ENCODE measurements around the gene RALGAPA2.

The RALGAPA2 gene

DNA sequence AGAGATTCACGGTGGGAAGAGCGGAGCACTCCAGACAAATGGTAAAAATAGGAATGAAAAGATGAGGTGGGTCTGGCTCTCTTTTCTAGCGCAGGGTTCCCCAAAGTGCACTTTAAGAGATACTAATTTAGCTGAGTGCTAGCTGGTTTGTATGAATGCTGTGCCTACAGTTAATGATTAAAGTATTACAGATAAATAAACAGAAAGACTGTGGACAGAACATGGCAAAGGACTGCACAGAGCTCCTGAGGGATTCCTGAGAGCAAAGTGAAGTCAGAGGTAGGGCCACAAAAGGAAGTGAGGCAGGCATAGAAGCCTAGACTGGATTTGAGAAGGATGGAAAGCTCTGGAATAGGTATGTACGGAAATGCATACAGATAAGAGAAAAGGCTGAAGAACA, 230.0 kb downstream of the RALGAPA2 start:
- no peak for TF ChIP-seq ARNT (IDR thresholded peaks at IDR 0.05)
- no peak for TF ChIP-seq HDGF (IDR thresholded peaks at IDR 0.05; ENCODE audit: borderline replicate concordance)
- TF ChIP-seq CTBP1 (IDR thresholded peaks at IDR 0.05; ENCODE audit: borderline replicate concordance): no peak
- no peak for TF ChIP-seq NFRKB (IDR thresholded peaks at IDR 0.05)
- TF ChIP-seq SP1 (IDR thresholded peaks at IDR 0.05): no peak
- TF ChIP-seq FOXK2 (IDR thresholded peaks at IDR 0.05): no peak
- no peak for TF ChIP-seq PKNOX1 (IDR thresholded peaks at IDR 0.05)
- TF ChIP-seq BHLHE40 (IDR thresholded peaks at IDR 0.05; ENCODE audit: borderline replicate concordance): no peak
- no peak for TF ChIP-seq SUZ12 (IDR thresholded peaks at IDR 0.05)
- TF ChIP-seq ZNF384 (IDR thresholded peaks at IDR 0.05): no peak
- TF ChIP-seq FOXM1 (IDR thresholded peaks at IDR 0.05; ENCODE audit: borderline replicate concordance): no peak
- TF ChIP-seq LEF1 (IDR thresholded peaks at IDR 0.05; ENCODE audit: borderline replicate concordance): no peak
- no peak for TF ChIP-seq FOXA1 (IDR thresholded peaks at IDR 0.05)
- no peak for TF ChIP-seq ELF4 (IDR thresholded peaks at IDR 0.05)
- TF ChIP-seq L3MBTL2 (conservative IDR thresholded peaks at IDR 0.05): no peak
- DNase-seq (ENCODE audit: extremely low spot score): no peak
- ChIA-PET POLR2A (no interaction called here), CTCF (no interaction called here)

GRCh38 chr20:20480689-20481088, 231.8 kb downstream of the RALGAPA2 start:
- CTCF ChIA-PET: no interaction called here

GRCh38 chr20:20480126-20480525, 232.3 kb downstream of the RALGAPA2 start:
- TF ChIP-seq ZNF384 (IDR thresholded peaks at IDR 0.05) (no peak), ARNT (IDR thresholded peaks at IDR 0.05) (no peak), TARDBP (IDR thresholded peaks at IDR 0.05) (no peak)
- ChIA-PET POLR2A (no interaction called here), CTCF (no interaction called here)
- no peak for DNase-seq (ENCODE audit: extremely low spot score)

More at GRCh38 chr20:20480689-20481088, 231.8 kb downstream of the RALGAPA2 start:
- TF ChIP-seq BHLHE40 (IDR thresholded peaks at IDR 0.05; ENCODE audit: borderline replicate concordance): no peak
- no peak for TF ChIP-seq ZNF384 (IDR thresholded peaks at IDR 0.05)
- no peak for TF ChIP-seq CTBP1 (IDR thresholded peaks at IDR 0.05; ENCODE audit: borderline replicate concordance)
- no peak for TF ChIP-seq ELF4 (IDR thresholded peaks at IDR 0.05)
- no peak for TF ChIP-seq L3MBTL2 (conservative IDR thresholded peaks at IDR 0.05)
- TF ChIP-seq ARNT (IDR thresholded peaks at IDR 0.05): no peak
- no peak for TF ChIP-seq FOXM1 (IDR thresholded peaks at IDR 0.05; ENCODE audit: borderline replicate concordance)
- TF ChIP-seq PKNOX1 (IDR thresholded peaks at IDR 0.05): no peak
- TF ChIP-seq TARDBP (IDR thresholded peaks at IDR 0.05): no peak
- no peak for TF ChIP-seq SUZ12 (IDR thresholded peaks at IDR 0.05)
- TF ChIP-seq FOXK2 (IDR thresholded peaks at IDR 0.05): no peak
- TF ChIP-seq LEF1 (IDR thresholded peaks at IDR 0.05; ENCODE audit: borderline replicate concordance): no peak
- no peak for TF ChIP-seq NFRKB (IDR thresholded peaks at IDR 0.05)
- no peak for TF ChIP-seq SP1 (IDR thresholded peaks at IDR 0.05)
- TF ChIP-seq HDGF (IDR thresholded peaks at IDR 0.05; ENCODE audit: borderline replicate concordance): no peak
- TF ChIP-seq FOXA1 (IDR thresholded peaks at IDR 0.05): no peak
- POLR2A ChIA-PET: no interaction called here
- no peak for DNase-seq (ENCODE audit: extremely low spot score)

- TF ChIP-seq SP1 (IDR thresholded peaks at IDR 0.05): no peak
- TF ChIP-seq HDGF (IDR thresholded peaks at IDR 0.05; ENCODE audit: borderline replicate concordance): no peak
- no peak for TF ChIP-seq SUZ12 (IDR thresholded peaks at IDR 0.05)
- no peak for TF ChIP-seq ZNF384 (IDR thresholded peaks at IDR 0.05)
- no peak for TF ChIP-seq ELF4 (IDR thresholded peaks at IDR 0.05)
- no peak for TF ChIP-seq BHLHE40 (IDR thresholded peaks at IDR 0.05; ENCODE audit: borderline replicate concordance)
- no peak for TF ChIP-seq ARNT (IDR thresholded peaks at IDR 0.05)
- no peak for TF ChIP-seq L3MBTL2 (conservative IDR thresholded peaks at IDR 0.05)
- TF ChIP-seq FOXA1 (IDR thresholded peaks at IDR 0.05): no peak
- TF ChIP-seq FOXK2 (IDR thresholded peaks at IDR 0.05): no peak
- no peak for TF ChIP-seq TARDBP (IDR thresholded peaks at IDR 0.05)
- TF ChIP-seq NFRKB (IDR thresholded peaks at IDR 0.05): no peak
- TF ChIP-seq FOXM1 (IDR thresholded peaks at IDR 0.05; ENCODE audit: borderline replicate concordance): no peak
- no peak for TF ChIP-seq CTBP1 (IDR thresholded peaks at IDR 0.05; ENCODE audit: borderline replicate concordance)
- no peak for TF ChIP-seq PKNOX1 (IDR thresholded peaks at IDR 0.05)
- no peak for TF ChIP-seq LEF1 (IDR thresholded peaks at IDR 0.05; ENCODE audit: borderline replicate concordance)
- ChIA-PET POLR2A (no interaction called here), CTCF (interaction anchor here (1.0 kb wide), 1 partner anchor 13 kb away, joined by 5 read pairs; no protein-coding TSS in a partner anchor)
- DNase-seq (ENCODE audit: extremely low spot score): no peak
Measured at GRCh38 chr20:20477444-20478041, 234.9 kb downstream of the RALGAPA2 start.

DNA sequence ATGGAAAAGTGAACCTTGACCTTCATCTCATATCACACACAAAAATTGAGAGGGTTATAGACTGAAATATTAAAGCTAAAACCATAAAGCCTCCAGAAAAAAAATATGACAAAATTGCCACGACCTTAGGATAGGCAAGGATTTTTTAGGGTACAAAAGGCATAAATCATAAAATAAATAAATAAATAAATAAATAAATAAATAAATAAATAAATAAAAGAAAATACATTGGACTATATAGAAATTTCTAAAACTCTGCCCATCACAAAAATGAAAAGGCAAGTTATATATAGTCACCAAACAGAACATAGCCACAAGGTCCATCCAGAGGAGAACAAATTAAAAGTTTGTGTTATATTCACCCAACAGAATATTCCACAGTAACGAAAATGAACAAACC, 235.9 kb downstream of the RALGAPA2 start:
- POLR2A ChIA-PET: no interaction called here
- TF ChIP-seq BHLHE40 (IDR thresholded peaks at IDR 0.05; ENCODE audit: borderline replicate concordance) (no peak), TARDBP (IDR thresholded peaks at IDR 0.05) (no peak), HDGF (IDR thresholded peaks at IDR 0.05; ENCODE audit: borderline replicate concordance) (no peak), ZNF384 (IDR thresholded peaks at IDR 0.05) (no peak), SP1 (IDR thresholded peaks at IDR 0.05) (no peak)
- DNase-seq (ENCODE audit: extremely low spot score): no peak
- CTCF ChIA-PET: no interaction called here

- no peak for DNase-seq (ENCODE audit: extremely low spot score)
- CTCF ChIA-PET: no interaction called here
- TF ChIP-seq TARDBP (IDR thresholded peaks at IDR 0.05) (no peak), FOXK2 (IDR thresholded peaks at IDR 0.05) (no peak), SP1 (IDR thresholded peaks at IDR 0.05) (no peak)
- POLR2A ChIA-PET: no interaction called here
Measured at GRCh38 chr20:20473657-20474056, 238.8 kb downstream of the RALGAPA2 start.
